GM18873 (cell line): ENCODE results near the gene FLRT1.

ENCODE experiments used
- ATAC-seq: cut with Tn5 transposase; IDR thresholded peaks from one replicate; pipeline ENCODE4 v1.9.1; 2021; ENCODE audit warnings: mild to moderate bottlenecking, moderate library complexity, moderate number of reproducible peaks; ENCODE audit not compliant: unreplicated experiment, low FRiP score

FLRT1 gene

DNA sequence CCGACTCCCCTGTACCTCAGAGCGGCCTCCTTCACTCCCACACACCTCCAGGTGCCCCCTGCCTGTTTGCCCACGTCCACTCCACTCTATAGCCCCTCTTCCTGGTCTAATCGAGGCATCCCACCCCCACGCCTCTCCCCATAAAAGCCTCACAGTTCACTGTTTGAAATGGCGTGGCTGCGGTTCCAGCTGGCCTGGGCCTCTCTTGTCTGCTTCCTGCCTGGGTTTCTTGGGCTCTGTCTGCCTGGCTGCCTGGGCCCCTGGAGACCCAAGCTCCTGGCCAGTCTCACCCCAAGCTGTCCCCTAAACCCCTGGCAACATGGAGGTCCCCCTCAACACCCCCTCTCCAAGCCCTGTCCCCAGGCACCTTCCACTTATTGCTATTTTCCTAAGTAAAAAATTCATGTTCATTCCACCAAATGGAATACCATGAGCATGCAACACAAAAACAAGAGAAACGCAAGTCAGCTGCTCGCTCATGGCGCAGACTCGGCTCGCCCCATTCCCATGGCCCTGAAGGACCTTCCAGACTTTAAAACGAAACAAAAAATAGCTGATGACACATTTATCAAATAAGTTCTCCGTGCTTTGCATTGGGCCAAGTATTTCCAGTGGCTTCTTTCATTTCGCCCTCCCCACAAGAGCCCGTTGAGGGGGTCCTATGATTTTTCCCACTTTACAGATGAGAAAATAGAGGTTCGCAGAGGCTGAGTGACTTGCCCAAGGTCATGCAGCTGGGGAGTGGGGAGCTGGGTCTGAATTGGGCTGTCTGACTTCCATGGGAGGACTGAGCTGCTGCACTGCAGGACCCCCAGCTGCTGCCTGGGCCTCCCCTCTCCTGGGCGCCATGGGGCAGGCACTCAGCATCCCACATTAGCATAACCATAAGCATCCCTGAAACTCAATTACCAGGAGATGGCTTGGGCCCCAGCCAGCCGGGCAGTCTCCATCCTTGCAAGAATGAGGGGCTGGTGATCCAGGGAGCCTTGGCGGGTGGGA is 11.7 kb upstream of the FLRT1 start:
- no peak for ATAC-seq

DNA sequence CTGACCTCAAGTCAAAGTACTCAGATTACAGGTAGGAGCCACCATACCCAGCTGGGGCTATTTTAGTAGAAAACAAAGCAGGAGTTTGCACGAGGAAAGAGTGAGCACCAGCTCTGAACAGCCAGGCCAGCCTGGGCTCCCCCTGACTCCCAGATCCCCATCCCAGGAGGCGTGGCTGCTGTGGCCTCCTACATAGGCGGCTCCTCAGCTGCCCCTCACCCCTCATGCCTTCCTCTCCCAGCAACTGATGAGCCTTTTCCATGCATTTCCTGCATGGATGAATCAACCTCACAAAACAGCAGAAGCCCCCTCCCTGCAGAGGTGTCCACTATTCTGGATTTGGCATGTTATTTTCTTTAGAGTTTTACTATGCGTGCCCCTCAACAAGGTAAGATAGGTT is 10.5 kb upstream of the FLRT1 start:
- ATAC-seq = no peak

DNA sequence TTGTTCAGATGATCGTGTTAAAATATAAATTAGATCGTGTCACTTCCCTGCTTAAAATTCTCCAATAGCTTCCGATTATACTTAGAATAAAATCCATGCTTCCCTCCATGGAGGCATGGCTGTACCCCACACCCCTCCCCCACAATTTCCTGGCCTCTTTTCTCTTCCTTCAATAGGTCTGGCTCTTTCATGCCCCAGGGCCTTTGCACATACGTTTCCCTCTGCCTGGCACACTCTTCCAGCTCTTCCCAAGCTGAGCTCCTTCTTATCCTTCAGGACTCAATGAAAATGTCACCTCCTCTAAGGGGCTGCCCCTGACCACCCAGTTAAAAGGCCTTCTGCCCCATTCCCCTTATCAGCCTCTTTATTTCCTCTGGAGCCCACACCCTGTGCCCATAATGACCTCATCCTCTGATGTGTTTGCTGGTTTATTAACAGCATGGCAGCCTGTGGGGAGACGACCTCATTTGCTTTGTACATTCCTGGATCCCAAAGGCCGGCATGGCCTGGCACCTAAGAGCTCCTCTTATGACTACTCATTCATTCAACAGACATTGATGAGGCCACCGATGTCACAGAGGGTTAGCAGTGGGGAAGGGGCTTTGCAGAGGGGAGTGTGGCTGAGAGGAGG is 9.0 kb upstream of the FLRT1 start:
- no peak for ATAC-seq

DNA sequence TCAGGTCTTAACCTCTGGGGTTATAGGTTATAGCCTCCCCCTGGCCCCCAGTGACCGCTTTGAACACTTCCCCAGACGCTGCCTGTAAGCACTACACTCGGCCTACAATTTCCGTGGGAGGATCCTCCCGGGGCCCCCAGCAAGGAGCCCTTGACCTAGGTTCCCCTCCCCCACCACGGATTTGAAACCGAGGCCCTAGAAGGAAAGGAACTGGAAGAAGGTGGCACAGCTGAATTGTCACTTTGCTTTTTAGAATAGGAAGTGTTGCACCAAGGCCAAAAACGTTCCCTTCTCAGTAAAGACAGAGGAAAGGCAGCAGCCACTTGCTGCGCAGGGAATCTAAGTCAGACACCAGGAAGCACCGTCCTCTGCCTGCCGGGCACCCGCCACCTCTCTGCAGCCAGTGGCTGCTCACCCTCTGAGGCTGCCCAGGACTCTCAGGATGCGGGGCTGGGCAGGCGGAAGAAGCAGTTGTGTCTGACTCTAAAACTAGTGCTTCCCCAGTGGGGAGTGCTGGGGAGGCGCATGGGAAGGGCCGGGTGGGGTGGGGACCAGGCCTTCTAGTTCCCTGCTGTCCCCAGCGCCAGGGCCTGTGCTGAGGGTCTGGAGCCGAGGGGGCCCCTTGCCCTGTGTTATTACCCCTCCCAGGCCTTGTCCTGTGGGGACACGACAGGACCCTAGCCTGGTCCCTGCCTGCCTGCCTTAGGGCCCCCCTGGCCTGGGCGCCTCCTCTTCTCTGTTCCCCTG is 7.9 kb upstream of the FLRT1 start:
- ATAC-seq = no peak

DNA sequence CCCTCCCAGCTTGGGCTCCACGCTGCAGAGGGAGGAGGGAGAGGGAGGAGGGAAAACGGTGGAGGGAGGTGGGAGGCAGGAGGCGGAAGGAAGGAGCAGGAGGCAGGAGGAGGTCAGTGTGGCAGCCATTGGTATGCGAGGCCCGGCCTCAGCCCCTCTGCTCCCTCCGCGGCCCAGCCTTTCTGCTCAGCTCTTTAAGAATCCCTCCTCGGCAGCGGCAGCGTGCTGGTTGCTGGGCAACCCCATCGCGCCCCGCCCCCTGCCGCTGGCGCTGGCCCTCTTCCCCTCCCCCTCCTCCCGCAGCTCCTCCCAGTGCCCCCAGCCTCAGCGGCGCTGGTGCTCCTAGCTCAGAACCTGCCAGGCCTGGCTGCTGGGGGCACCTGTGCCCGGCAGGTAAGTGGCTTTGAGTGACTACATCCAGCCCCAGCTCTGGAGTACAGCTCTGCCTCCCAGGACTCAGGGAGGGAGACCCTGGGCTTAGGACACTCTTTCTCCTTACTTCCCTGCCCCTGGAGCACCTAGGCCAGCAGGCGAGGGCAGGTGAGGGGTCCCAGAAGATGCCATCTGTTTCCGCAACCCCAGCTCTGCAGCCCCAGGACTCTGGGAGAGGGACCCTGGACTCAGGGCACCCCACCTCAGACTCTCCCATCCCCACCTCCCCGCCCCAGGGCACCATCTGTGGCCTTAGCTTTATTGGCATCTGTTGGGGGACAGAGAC is 7.2 kb upstream of the FLRT1 start:
- ATAC-seq = no peak

DNA sequence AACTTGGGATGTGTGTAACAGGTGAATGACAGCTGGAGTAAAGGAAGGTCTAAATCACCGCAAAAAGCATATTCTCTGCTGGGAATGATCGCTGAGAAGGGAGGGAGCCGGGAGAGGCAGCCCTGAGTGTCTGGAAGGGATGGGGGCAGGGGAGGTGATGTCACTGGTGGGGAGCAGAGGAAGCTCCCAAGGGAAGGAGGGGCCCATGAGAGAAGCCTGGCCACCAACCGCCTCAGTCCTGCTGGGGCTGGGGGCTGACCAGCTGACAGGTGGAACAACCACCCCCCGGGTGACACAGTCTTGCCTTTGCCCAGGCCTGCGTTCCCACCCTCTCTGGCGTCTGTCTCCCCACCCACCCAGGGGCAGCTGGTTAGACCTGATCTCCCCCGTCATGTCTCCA is 6.0 kb upstream of the FLRT1 start:
- ATAC-seq = no peak

DNA sequence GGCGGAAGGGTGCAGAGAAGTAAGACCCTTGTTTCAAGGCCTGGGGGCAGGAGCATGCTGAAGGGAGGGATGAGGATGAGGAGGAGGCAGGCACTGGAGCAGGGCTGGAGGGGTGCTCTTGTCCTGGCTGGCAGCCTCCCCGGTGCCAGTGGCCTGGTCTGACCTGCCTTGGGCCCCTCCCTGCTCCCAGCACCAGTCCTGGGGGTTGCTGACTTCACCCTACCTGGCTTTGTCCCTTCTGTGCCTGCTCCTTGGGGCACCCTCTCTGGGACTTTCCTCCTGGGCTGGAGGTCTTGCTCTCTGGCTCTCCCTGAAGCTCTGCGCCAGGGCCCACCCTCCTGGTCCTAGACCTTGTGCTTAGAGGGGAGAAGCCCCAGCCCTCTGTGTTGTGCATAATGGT is 4.7 kb upstream of the FLRT1 start:
- no peak for ATAC-seq

DNA sequence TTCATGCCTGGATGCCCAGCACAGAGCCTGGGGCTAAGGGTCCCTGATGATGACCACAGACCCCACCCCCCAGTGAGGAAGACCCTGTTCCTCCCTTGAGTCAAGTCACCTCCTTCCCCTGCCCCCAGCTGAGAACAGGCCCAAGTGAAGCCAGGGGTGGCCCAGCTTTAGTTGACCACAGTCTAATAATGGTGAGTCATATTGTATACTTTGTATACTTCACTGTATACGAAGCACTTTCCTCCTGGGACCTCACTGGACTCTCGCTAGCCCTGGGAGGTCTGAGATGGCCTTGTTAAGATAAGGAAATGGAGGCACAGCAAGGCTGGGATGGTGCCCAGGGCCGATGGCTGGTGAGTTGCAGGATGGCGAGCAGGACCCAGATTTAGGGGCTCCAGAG is 3.7 kb upstream of the FLRT1 start:
- ATAC-seq = no peak

DNA sequence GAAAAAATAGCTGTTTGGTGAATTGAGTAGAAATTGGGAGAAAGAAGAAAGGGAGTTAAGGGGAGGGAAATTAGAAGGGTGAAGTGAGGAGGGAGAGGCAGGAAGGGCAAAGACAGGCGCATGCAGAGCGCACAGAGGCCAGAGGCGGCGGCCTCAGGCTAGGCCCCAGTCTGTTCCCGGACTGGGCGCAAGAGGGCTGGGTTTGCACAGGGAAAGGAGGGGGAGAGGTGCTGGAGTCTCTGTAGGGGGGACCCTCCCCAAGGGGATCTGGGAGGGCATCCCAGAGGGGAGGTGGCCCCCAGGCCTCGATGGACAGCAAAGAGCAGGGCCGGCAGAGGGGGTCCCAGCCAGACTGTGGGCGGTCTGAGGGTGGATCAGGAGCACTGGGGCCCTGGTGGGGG is 1.3 kb upstream of the FLRT1 start:
- no peak for ATAC-seq

DNA sequence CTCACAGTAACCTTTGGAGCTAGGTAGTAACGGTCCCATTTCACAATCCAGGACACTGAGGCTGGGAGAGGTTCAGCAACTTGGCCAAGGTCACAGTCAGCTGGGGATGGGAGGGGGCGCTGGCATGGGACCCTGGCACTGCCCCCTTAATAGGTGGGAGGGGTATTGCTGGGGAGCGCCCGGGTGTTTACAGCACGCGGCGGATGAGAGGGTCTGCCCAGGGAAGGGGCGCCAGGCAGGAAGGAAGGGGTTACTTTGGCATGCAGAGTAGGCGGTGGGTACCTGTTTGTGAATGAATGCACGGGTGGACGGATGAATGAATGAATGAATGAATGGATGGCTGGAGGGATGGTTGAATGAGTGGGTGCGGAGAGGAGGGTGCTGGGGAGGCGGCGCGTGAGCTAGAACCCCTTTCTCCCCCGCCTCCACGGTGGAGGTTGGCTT is 628 bp upstream of the FLRT1 start:
- ATAC-seq = no peak

DNA sequence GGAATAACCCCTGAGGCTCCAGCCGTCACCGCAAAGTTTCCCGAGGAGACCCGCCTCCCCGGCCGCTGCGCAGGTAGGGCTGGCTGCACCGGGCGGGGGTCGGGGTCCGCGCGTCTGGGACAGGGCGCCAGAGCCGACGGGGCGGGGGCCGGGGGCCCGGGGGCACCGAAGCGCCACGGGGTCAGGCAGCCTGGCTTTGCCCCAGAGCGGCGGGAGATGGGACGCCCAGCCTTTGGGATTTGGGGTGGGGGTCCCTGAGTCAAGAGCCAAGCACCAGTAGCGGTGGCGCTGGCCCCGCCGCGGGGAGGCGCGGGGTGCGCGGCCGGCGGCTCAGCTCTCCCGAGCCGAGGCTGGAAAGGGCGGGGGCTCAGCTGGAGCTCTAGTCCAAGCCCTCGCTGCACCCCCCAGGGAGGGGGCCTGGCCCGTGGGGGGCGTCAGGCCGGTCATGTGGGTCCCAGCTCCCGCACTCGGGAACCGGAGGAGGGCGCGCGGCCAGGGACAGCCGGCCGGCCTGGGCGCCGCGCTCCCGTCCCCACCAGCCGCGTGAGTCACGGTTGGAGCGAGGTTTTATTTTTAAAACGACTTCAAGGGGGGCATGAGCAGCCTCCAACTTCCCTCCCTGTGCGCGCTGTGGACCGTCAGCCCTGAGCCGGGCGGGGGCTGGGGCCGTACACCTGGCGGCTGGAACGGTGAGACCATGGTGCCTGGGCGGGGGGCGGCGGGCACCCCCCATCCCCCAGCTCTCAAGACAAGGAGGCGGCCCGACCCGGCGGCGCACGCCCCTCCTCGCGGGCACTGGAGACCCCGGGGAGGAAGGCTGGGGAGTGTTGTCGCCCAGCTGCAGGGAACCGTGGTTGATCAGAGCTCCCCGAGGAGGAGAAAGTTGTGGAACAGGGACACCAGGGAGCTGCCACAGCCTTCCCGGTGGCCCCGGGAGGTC is 626 bp downstream of the FLRT1 start:
- no peak for ATAC-seq

DNA sequence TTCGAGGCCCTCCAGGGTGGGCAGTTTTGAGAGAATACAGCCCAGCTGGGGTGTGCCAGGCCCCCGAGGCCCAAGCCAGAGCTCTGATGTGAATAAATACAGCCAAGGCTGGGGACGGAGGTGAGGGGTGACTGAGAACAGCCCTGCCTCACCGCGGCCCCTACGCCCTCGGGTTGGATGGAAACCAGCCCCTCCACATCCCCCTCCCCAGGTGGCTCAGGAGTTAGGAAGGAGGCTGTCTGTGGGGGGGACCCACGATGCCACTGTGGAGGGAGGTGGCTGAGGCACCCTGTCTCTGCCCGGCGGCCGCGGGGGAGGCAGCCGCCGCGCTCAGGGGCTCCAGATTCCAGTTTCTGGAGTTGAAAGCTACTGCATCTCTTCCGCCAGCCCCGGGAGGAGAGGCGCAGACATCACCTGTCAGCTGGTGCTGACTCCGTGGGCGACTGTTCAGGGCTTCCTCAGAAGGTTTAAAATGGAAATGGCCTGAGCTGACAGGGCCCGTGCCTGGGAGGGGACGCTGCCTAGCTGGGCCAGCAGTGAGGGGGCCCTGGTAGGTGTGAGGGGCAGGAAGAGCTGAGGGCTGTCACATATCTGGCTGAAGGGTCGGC is 1.4 kb downstream of the FLRT1 start:
- ATAC-seq = no peak

DNA sequence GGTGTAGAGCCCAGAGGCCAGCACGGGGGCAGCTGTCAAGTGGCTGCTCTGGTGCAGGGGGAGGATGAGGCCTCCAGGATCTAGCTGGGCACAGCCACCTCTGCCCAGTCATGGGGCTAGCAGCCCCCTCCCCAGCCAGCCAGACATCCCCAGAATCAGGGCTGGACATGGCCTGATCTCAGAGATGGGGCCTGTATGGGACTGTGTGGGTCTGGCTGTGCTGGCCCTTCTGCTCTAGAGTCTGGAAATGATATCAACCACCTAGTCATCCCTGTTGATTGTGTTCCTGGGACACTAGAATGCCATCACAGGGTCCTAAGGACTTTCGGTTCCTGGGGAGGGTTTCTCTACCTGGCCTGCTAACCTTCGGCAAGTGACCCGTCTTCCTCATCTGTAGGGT is 2.8 kb downstream of the FLRT1 start:
- ATAC-seq = no peak

DNA sequence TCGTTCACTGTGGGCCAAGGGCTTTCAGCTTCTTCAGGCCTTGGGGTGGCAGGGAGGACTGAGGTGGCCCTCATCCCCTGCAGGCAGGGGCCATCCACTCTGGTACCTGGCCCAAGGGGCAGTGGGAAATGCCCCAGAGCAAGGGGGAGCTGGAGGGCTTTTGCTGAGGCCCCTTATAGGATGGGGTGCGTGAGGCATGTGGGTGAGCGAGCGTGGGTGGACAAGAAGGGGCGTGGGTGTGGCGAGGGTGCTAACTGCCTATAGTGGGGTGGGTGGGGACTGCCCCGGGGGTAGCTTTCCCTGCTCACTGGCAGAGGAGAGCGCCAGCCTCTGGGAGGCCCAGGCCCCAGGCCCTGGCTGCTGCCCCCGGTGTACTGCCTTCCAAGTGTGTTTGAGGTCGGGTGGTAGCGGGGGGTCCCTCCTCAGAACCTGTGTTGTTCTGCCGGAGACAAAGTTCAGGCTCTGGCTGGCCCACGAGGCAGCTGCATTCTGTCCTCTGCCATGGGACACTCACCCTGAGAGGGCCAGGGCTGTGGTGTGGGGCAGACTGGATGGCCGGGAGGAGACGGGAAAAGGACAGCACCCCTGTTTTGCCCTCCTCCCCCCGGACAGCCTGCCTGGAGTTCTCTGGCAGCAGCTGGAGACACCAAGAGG is 3.4 kb downstream of the FLRT1 start:
- no peak for ATAC-seq

DNA sequence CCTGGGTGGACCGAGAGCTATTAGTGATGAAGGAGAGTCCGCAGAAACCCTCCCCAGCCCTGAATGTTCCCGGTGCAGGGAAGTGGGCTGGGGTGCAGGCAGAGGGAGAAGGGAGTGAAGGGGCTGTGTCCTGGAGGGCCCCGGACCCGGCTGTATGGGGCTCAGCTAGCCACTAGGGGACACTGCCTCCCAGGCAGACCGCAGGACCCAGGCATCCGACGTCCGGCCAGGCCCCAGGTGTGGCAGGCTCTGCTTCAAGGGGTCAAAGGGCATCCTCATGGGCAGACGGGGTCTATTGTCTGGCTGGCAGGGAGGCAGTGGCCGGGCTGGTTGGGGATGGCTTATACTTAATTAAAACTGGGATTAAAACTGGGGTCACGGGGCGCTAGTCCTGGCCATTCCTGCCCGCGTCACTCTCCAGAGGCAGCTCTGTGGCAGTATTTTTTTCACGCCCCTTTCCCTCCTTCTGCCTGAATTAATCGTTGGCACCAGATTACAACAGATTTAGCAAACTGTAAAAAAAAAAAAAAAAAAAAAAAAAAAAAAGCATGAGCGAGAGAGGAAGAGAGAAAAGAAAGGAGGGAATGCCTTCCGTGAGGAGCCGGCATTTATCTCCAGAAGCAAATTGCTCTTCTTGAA is 5.1 kb downstream of the FLRT1 start:
- no peak for ATAC-seq

DNA sequence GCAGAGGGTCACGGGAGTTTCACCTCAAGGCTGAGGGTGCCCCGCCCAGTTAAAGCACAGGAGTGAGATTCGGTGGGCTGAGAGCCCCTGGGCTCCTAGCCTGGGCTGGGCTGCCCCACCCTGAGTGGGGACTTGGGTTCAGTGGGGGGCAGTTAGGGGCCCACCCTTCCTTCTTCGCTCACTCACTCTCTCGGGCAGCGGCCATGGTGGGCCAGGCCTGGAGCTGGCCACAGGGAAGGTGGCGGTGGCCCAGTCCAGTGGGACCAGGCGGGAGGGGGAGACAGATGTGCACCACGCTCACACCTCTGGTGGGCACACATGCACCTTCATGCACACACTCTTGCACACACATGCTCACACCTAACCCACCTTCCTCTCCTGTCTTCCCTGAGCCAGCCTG is 6.1 kb downstream of the FLRT1 start:
- ATAC-seq = no peak

DNA sequence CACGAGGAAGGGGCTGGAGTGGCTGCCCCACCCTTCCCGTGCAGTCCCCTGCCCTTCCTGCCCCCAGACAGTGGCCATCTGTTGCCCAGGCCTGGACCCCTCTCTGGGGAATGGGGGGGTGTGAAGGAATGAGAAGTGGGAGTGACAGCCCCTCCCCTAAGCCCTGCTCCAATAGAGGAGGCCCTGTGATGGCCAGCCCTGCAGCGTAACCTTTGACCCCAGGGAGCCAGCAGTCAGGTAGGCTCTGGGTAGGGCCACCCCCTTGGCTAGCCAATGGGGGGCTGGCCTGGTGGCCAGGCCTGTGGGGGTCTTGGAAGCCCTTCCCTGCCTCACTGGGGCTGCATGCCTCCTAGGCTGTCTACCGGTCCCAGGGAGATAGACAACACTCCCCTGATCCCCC is 6.6 kb downstream of the FLRT1 start:
- no peak for ATAC-seq

DNA sequence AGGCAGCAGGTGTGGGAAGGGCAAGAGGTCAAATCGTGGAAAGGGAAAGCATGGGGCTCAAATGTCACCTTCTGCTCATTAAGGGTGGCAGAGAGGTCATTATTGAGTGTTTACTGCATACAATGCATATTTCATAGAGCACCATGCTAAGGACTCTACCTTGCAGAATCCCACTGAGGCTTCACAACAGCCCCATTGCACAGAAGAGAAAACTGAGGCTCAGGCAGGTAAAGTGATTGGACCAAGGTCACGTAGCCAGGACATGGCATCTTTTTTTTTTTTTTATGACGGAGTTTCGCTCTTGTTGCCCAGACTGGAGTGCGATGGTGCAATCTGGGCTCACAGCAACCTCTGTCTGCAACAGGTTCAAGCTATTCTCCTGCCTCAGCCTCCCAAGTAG is 7.8 kb downstream of the FLRT1 start:
- no peak for ATAC-seq
